Upper lobe of left lung (tissue), 6 donors: ENCODE data around the gene SFSWAP. TPM values are rescaled to one million over a fixed set of nuclear protein-coding genes. Genes with fewer than 3 reads are reported as not detected.
"Not testable (repeated sequence)": the region's sequence is repeated elsewhere in the genome, so short reads cannot be mapped to it uniquely, and the experiment has no call there.

Experiments used
- ATAC-seq, 2 donors: fragments of 200-7000 bp; cut with Tn5 transposase; one replicate each; pipeline ENCODE4 v1.9.1; 2022; ENCODE audit warnings: mild to moderate bottlenecking in 2 of 2, moderate library complexity in 2 of 2; ENCODE audit not compliant: low FRiP score in 2 of 2
- DNase-seq, 2 donors: peaks; one replicate each; pipeline ENCODE4 v3.0.0-alpha.2; 2019 to 2020
- H3K27ac ChIP-seq, 4 donors: fragments of 200-600 bp; sonication (generic); one replicate each; pipeline ENCODE4 v1.5.1; 2016 to 2019
- H3K27me3 ChIP-seq, 4 donors: fragments of 200-600 bp; sonication (generic); one replicate each; pipeline ENCODE4 v1.5.1; 2017 to 2019
- H3K36me3 ChIP-seq, 4 donors: fragments of 200-600 bp; sonication (generic); one replicate each; pipeline ENCODE4 v1.5.1; 2016 to 2019
- H3K4me1 ChIP-seq, 4 donors: fragments of 200-600 bp; sonication (generic); one replicate each; pipeline ENCODE4 v1.5.1; 2018 to 2019
- H3K4me3 ChIP-seq, 4 donors: fragments of 200-600 bp; sonication (generic); one replicate each; pipeline ENCODE4 v1.5.1; 2017 to 2019; ENCODE audit warnings: mild to moderate bottlenecking in 2 of 4, moderate library complexity in 1 of 4
- H3K9me3 ChIP-seq, 4 donors: fragments of 200-600 bp; sonication (generic); one replicate each; pipeline ENCODE4 v1.5.1; 2018 to 2019
- EP300 ChIP-seq, 4 donors: sonication (generic); formaldehyde crosslinking; IDR thresholded peaks; one replicate each; pipeline ENCODE4 v1.5.1; 2017; ENCODE audit warnings: antibody characterized with exemption in 4 of 4, control low read depth in 2 of 4
- POLR2A ChIP-seq, 4 donors: fragments of 450-650 bp; IDR thresholded peaks; one replicate each; pipeline ENCODE4 v1.5.1; 2016 to 2017; ENCODE audit warnings: antibody characterized with exemption in 4 of 4, mild to moderate bottlenecking in 2 of 4
- POLR2AphosphoS5 ChIP-seq, 2 donors: sonication (generic); formaldehyde crosslinking; IDR thresholded peaks; one replicate each; pipeline ENCODE4 v1.5.1; 2017; ENCODE audit warnings: antibody characterized with exemption in 2 of 2
- WGBS, 2 donors: methylation state at CpG; one replicate each; pipeline ENCODE4 v1.1.5; 2017 to 2018; 5-methylcytosine and 5-hydroxymethylcytosine counted together
- total RNA-seq, 6 donors: library from RNA; depleted of rRNA in 4 of 6; stranded (reverse); fragments of >200 nt in 4 of 6; gene quantifications; one replicate each; pipeline versions ENCODE4 v1.1.0 to v1.2.1, GENCODE V29; 2016 to 2021
- TF ChIP-seq, protein P1 (sequence below), 6 experiments: fragments of 450-650 bp in 4 of 6; fragments of 200-600 bp in 2 of 6; sonication (generic) in 2 of 6; IDR thresholded peaks; one replicate each; pipeline ENCODE4 v1.5.1; 2016 to 2019; ENCODE audit warnings: antibody characterized with exemption in 6 of 6
- donor health status: DM: no; HTN: no; CAD: no; lungs with moderate emphysema.
- donor health status: DM: no; HTN: yes; CAD: no; lungs with severe emphysema.

Gene SFSWAP
- total RNA-seq, 6 donors from 2014 or later = 33.9 to 136 (median 51.4) TPM

DNA sequence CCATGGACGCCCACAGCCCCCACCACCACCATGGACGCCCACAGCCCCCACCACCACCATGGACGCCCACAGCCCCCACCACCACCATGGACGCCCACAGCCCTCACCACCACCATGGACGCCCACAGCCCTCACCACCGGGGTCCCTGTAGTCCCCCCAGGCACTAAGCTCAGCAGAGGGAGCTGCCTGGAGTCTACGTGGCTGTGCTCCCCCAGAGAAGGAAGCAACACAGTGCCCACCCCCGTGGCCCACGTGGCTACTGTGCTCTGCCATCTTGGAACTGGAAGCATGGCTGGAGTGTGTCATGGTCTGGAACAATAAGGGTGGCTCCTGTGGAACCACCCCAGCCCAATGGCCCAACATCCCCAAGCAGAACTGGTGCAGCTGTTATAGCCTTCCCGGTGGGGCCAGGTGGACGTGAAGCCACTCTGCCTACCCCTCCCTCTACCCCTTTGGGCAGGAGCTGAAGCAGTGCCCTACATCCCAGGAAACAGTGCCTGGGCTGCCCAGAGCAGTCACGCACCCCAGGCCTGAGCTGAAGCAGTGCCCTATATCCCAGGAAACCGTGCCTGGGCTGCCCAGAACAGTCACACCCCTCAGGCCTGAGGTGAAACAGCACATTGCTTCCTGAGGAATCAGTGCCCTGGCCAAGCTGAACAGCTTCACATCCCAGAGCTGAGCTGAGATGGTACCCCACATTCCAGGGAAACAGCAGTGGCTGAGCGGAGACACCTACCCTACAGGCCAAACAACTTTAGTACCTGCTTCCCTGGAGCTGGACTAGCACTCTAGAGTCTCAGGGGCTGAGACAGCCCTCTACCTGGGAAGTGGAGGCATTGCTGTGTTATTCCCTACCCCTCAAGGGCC lies 9.0 kb upstream of the SFSWAP start:
- no peak for DNase-seq

DNA sequence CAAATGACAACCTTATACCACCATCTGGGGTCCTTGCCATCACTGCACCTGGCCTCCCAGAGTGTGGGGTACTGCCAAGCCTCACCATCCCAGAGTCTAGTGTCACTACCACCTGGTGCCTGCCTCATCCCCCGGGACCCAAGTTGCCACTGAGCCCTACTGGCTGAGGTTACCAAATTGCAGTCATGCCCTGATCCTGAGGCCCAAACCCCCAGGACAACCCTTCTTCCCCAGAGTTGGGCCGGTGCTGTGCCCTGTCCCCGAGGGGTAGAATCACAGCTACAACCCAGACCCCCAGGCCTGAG lies 8.4 kb upstream of the SFSWAP start:
- Histone ChIP-seq H3K36me3 (no peaks in the 10 kb centered on the region), H3K27me3 (no peaks in the 10 kb centered on the region), H3K9me3 (peaks cover 0 to 22% (median 12%) of the 10 kb centered on the region in 4 donors), H3K4me3 (no peak overlapping the region), H3K27ac (no peak overlapping the region), H3K4me1 (no peaks in the 10 kb centered on the region)
- WGBS, 2 donors = 81% methylated on average over 3 of the region's 3 CpGs; no CpG with 5 or more reads in 1 of the 2 donors
- no peak for DNase-seq
- TF ChIP-seq, protein P1, sequence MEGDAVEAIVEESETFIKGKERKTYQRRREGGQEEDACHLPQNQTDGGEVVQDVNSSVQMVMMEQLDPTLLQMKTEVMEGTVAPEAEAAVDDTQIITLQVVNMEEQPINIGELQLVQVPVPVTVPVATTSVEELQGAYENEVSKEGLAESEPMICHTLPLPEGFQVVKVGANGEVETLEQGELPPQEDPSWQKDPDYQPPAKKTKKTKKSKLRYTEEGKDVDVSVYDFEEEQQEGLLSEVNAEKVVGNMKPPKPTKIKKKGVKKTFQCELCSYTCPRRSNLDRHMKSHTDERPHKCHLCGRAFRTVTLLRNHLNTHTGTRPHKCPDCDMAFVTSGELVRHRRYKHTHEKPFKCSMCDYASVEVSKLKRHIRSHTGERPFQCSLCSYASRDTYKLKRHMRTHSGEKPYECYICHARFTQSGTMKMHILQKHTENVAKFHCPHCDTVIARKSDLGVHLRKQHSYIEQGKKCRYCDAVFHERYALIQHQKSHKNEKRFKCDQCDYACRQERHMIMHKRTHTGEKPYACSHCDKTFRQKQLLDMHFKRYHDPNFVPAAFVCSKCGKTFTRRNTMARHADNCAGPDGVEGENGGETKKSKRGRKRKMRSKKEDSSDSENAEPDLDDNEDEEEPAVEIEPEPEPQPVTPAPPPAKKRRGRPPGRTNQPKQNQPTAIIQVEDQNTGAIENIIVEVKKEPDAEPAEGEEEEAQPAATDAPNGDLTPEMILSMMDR (IDR thresholded peaks at IDR 0.05) = no peak
- TF ChIP-seq POLR2A (IDR thresholded peaks at IDR 0.05) = no peak
- TF ChIP-seq EP300 (IDR thresholded peaks at IDR 0.05) = no peak
- TF ChIP-seq POLR2AphosphoS5 (IDR thresholded peaks at IDR 0.05) = no peak
- ATAC-seq = peak in 1 of 2 donors; percentile 40

More for the DNA sequence above, 9.0 kb upstream of the SFSWAP start:
- Histone ChIP-seq H3K36me3 (no peaks in the 10 kb centered on the region), H3K9me3 (peaks cover 0 to 22% (median 12%) of the 10 kb centered on the region in 4 donors), H3K27ac (no peak overlapping the region), H3K4me3 (no peak overlapping the region), H3K4me1 (no peaks in the 10 kb centered on the region), H3K27me3 (no peaks in the 10 kb centered on the region)
- 78 to 87% methylated on average over 3 to 8 of the region's 14 CpGs for WGBS, 2 donors
- no peak for TF ChIP-seq POLR2AphosphoS5 (IDR thresholded peaks at IDR 0.05)
- TF ChIP-seq POLR2A (IDR thresholded peaks at IDR 0.05) = no peak
- TF ChIP-seq, protein P1 (IDR thresholded peaks at IDR 0.05) = no peak
- no peak for TF ChIP-seq EP300 (IDR thresholded peaks at IDR 0.05)
- ATAC-seq = peak in 1 of 2 donors; percentile 30

DNA sequence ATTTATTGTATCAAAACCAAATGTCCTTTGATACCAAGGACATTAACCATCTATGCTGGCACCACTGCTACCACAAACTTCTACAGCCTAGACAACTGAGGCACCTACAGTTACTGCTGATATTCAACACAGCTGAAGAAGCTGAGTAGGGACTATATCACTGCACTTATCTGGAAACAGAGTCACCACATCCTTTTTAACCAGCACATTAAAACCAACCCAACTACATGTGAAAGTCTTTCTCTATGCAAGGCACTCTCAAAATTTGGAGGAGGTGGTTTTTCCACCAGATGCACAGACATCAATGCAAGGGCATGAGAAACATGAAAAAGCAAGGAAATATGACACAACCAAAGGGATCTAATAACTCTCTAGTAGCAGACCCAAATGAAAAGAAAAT lies 7.7 kb upstream of the SFSWAP start:
- Histone ChIP-seq H3K27ac (no peak overlapping the region), H3K4me1 (no peaks in the 10 kb centered on the region), H3K9me3 (peaks cover 0 to 22% (median 12%) of the 10 kb centered on the region in 4 donors), H3K4me3 (no peak overlapping the region), H3K27me3 (no peaks in the 10 kb centered on the region), H3K36me3 (no peaks in the 10 kb centered on the region)
- DNase-seq (no peak), ATAC-seq (no peak)
- TF ChIP-seq POLR2A (IDR thresholded peaks at IDR 0.05) (no peak), EP300 (IDR thresholded peaks at IDR 0.05) (no peak), POLR2AphosphoS5 (IDR thresholded peaks at IDR 0.05) (no peak)
- TF ChIP-seq, protein P1 (IDR thresholded peaks at IDR 0.05) = no peak

- ATAC-seq = no peak
- WGBS, 2 donors = 93 to 94% methylated on average over 2 of the region's 2 CpGs
- H3K4me3 ChIP-seq = no peak overlapping the region
- TF ChIP-seq POLR2A (IDR thresholded peaks at IDR 0.05) (no peak), POLR2AphosphoS5 (IDR thresholded peaks at IDR 0.05) (no peak), EP300 (IDR thresholded peaks at IDR 0.05) (no peak)
- TF ChIP-seq, protein P1 (IDR thresholded peaks at IDR 0.05) = no peak
- no peaks in the 10 kb centered on the region for H3K27me3 ChIP-seq
- H3K27ac ChIP-seq = no peak overlapping the region
- H3K36me3 ChIP-seq = no peaks in the 10 kb centered on the region
- peaks cover 0 to 22% (median 12%) of the 10 kb centered on the region in 4 donors for H3K9me3 ChIP-seq
- no peaks in the 10 kb centered on the region for H3K4me1 ChIP-seq
- no peak for DNase-seq
Measured at GRCh38 chr12:131704509-131704908, 6.4 kb upstream of the SFSWAP start.

GRCh38 chr12:131706709-131707108 lies 4.2 kb upstream of the SFSWAP start:
- not testable (repeated sequence) for DNase-seq, H3K27me3 ChIP-seq, H3K27ac ChIP-seq, H3K36me3 ChIP-seq, ATAC-seq, H3K4me3 ChIP-seq
- WGBS, 2 donors = 84% methylated on average over 4 of the region's 4 CpGs
- Histone ChIP-seq H3K9me3 (peaks cover 0 to 22% (median 12%) of the 10 kb centered on the region in 4 donors), H3K4me1 (peaks cover 2 to 11% (median 8%) of the 10 kb centered on the region in 4 donors)
